ENCODE results near the gene NETO2. TPM values are rescaled to one million over a fixed set of nuclear protein-coding genes. Genes with fewer than 3 reads are reported as not detected.

Gene NETO2
- total RNA-seq, 1 experiment from 2014 or later: 28.6 TPM

GRCh38 chr16:47161464-47161863, 17.7 kb upstream of the NETO2 start:
- Histone ChIP-seq H4K20me1 (ENCODE audit: control insufficient read depth, insufficient read depth, insufficient read length) (no peaks in the 10 kb centered on the region), H2BK5ac (ENCODE audit: insufficient read length, low read length) (no peak overlapping the region), H2AFZ (ENCODE audit: low read length) (no peak overlapping the region), H3K9me3 (ENCODE audit: control insufficient read depth, low read depth, low read length) (no peaks in the 10 kb centered on the region), H4K91ac (ENCODE audit: insufficient read length, low read depth, low read length) (no peak overlapping the region), H2BK12ac (ENCODE audit: insufficient read length, low read depth, low read length) (no peak overlapping the region), H3K79me2 (ENCODE audit: insufficient read depth, low read length) (no peaks in the 10 kb centered on the region), H3K27ac (ENCODE audit: insufficient read length, low read depth, low read length) (no peak overlapping the region), H3K14ac (ENCODE audit: insufficient read depth, low read length) (no peak overlapping the region), H3K23me2 (ENCODE audit: insufficient read length, low read depth, low read length, poor library complexity, severe bottlenecking) (no peaks in the 10 kb centered on the region), H3K9ac (ENCODE audit: extremely low read depth, insufficient read length, low read length) (no peak overlapping the region), H3K4me1 (ENCODE audit: insufficient read depth, low read length) (no peaks in the 10 kb centered on the region), H2BK20ac (ENCODE audit: low read depth, low read length, poor library complexity, severe bottlenecking) (no peak overlapping the region), H3K4ac (ENCODE audit: low read depth, low read length) (no peak overlapping the region), H4K5ac (ENCODE audit: insufficient read length, low read depth, low read length) (no peak overlapping the region), H4K8ac (replicated peaks; ENCODE audit: insufficient read length, low read depth, low read length) (no peak overlapping the region), H3T11ph (ENCODE audit: low read length) (no peak overlapping the region), H2BK15ac (ENCODE audit: low read depth, low read length) (no peak overlapping the region), H3K4me2 (ENCODE audit: insufficient read depth, insufficient read length, low read length) (no peak overlapping the region), H3K18ac (ENCODE audit: insufficient read length, low read depth, low read length) (no peak overlapping the region), H3K79me1 (ENCODE audit: insufficient read depth, low read depth, low read length, poor library complexity, severe bottlenecking) (no peaks in the 10 kb centered on the region), H3K56ac (ENCODE audit: insufficient read length, low read depth, low read length) (no peak overlapping the region), H3K27me3 (ENCODE audit: insufficient read depth, low read length) (no peaks in the 10 kb centered on the region), H3K23ac (ENCODE audit: insufficient read length, low read depth, low read length) (no peak overlapping the region), H2AK5ac (ENCODE audit: insufficient read length, low read length) (no peak overlapping the region), H2BK120ac (ENCODE audit: low read depth, low read length, poor library complexity, severe bottlenecking) (no peak overlapping the region)
- Mint-ChIP-seq H3K27ac (no peak overlapping the region), H3K9me3 (peaks cover 0 to 2% of the 10 kb centered on the region in 2 experiments; a peak in 1 of 5 replicates), H3K27me3 (ENCODE audit: low read depth) (no peaks in the 10 kb centered on the region), H3K4me3 (no peak overlapping the region), H3K36me3 (ENCODE audit: insufficient read depth in 1 of 3, low read depth in 3 of 3) (peaks cover 2% of the 10 kb centered on the region in 3 experiments; a peak in 4 of 7 replicates), H3K4me1 (peaks cover 8 to 10% of the 10 kb centered on the region in 2 experiments)
- no peak for DNase-seq
- no peak for TF ChIP-seq CTCF (conservative IDR thresholded peaks at IDR 0.05)
- no CpG with 5 or more reads among the region's 4 CpGs for WGBS (ENCODE audit: extremely low coverage, insufficient read length, low lambda C conversion rate)

Data from H9 (cell line).